ENCODE measurements around the gene BTBD7.
A peak's percentile ranks its signal among the peaks of the same experiment; 100 is the strongest.

Gene BTBD7

GRCh38 chr14:93326196-93326595 lies 6.6 kb downstream of the BTBD7 start:
- Histone ChIP-seq H3K27me3 (ENCODE audit: insufficient read depth, low read length) (no peaks in the 10 kb centered on the region), H3K4me3 (ENCODE audit: low read length) (no peak overlapping the region), H3K4me1 (ENCODE audit: insufficient read depth, low read length) (no peaks in the 10 kb centered on the region; the same call in 1 of the 2 replicates), H3K36me3 (ENCODE audit: insufficient read depth, low read depth, low read length) (no peaks in the 10 kb centered on the region), H3K27ac (ENCODE audit: low read length) (no peak overlapping the region), H3K9ac (ENCODE audit: low read depth, low read length) (no peak overlapping the region), H3K9me3 (ENCODE audit: insufficient read depth, low read depth, low read length) (no peaks in the 10 kb centered on the region)

- Histone ChIP-seq H3K27me3 (ENCODE audit: insufficient read depth, low read length) (no peaks in the 10 kb centered on the region), H3K4me1 (ENCODE audit: insufficient read depth, low read length) (peaks cover 7% of the 10 kb centered on the region), H3K9ac (ENCODE audit: low read depth, low read length) (no peak overlapping the region), H3K4me3 (ENCODE audit: low read length) (no peak overlapping the region), H3K36me3 (ENCODE audit: insufficient read depth, low read depth, low read length) (no peaks in the 10 kb centered on the region), H3K9me3 (ENCODE audit: insufficient read depth, low read depth, low read length) (no peaks in the 10 kb centered on the region), H3K27ac (ENCODE audit: low read length) (no peak overlapping the region)
Measured at GRCh38 chr14:93323600-93324174, 9.1 kb downstream of the BTBD7 start.

GRCh38 chr14:93322929-93323599 lies 9.8 kb downstream of the BTBD7 start:
- Histone ChIP-seq H3K4me1 (ENCODE audit: insufficient read depth, low read length) (peaks cover 12% of the 10 kb centered on the region), H3K9me3 (ENCODE audit: insufficient read depth, low read depth, low read length) (no peaks in the 10 kb centered on the region), H3K9ac (ENCODE audit: low read depth, low read length) (no peak overlapping the region), H3K27me3 (ENCODE audit: insufficient read depth, low read length) (no peaks in the 10 kb centered on the region), H3K27ac (ENCODE audit: low read length) (no peak overlapping the region), H3K4me3 (ENCODE audit: low read length) (no peak overlapping the region), H3K36me3 (ENCODE audit: insufficient read depth, low read depth, low read length) (no peaks in the 10 kb centered on the region)

GRCh38 chr14:93320489-93320888 lies 12.3 kb downstream of the BTBD7 start:
- Histone ChIP-seq H3K36me3 (ENCODE audit: insufficient read depth, low read depth, low read length) (no peaks in the 10 kb centered on the region), H3K4me3 (ENCODE audit: low read length) (no peak overlapping the region), H3K27ac (ENCODE audit: low read length) (no peak overlapping the region), H3K4me1 (ENCODE audit: insufficient read depth, low read length) (peaks cover 14% of the 10 kb centered on the region), H3K9ac (ENCODE audit: low read depth, low read length) (no peak overlapping the region), H3K9me3 (ENCODE audit: insufficient read depth, low read depth, low read length) (no peaks in the 10 kb centered on the region), H3K27me3 (ENCODE audit: insufficient read depth, low read length) (no peaks in the 10 kb centered on the region)

- H3K36me3 ChIP-seq (ENCODE audit: insufficient read depth, low read depth, low read length) = no peaks in the 10 kb centered on the region
- no peak overlapping the region for H3K27ac ChIP-seq (ENCODE audit: low read length)
- no peak overlapping the region for H3K9ac ChIP-seq (ENCODE audit: low read depth, low read length)
- H3K4me1 ChIP-seq (ENCODE audit: insufficient read depth, low read length) = peaks cover 14% of the 10 kb centered on the region
- no peaks in the 10 kb centered on the region for H3K9me3 ChIP-seq (ENCODE audit: insufficient read depth, low read depth, low read length)
- H3K27me3 ChIP-seq (ENCODE audit: insufficient read depth, low read length) = no peaks in the 10 kb centered on the region
- no peak overlapping the region for H3K4me3 ChIP-seq (ENCODE audit: low read length)
Measured at GRCh38 chr14:93319958-93320357, 12.9 kb downstream of the BTBD7 start.

- peaks cover 14% of the 10 kb centered on the region for H3K4me1 ChIP-seq (ENCODE audit: insufficient read depth, low read length)
- H3K9me3 ChIP-seq (ENCODE audit: insufficient read depth, low read depth, low read length) = no peaks in the 10 kb centered on the region
- no peak overlapping the region for H3K27ac ChIP-seq (ENCODE audit: low read length)
- H3K27me3 ChIP-seq (ENCODE audit: insufficient read depth, low read length) = no peaks in the 10 kb centered on the region
- no peaks in the 10 kb centered on the region for H3K36me3 ChIP-seq (ENCODE audit: insufficient read depth, low read depth, low read length)
- no peak overlapping the region for H3K9ac ChIP-seq (ENCODE audit: low read depth, low read length)
- no peak overlapping the region for H3K4me3 ChIP-seq (ENCODE audit: low read length)
Measured at GRCh38 chr14:93319494-93319893, 13.3 kb downstream of the BTBD7 start.

- Histone ChIP-seq H3K27me3 (ENCODE audit: insufficient read depth, low read length) (no peaks in the 10 kb centered on the region), H3K4me3 (ENCODE audit: low read length) (no peak overlapping the region), H3K27ac (ENCODE audit: low read length) (no peak overlapping the region), H3K36me3 (ENCODE audit: insufficient read depth, low read depth, low read length) (no peaks in the 10 kb centered on the region), H3K9me3 (ENCODE audit: insufficient read depth, low read depth, low read length) (no peaks in the 10 kb centered on the region), H3K4me1 (ENCODE audit: insufficient read depth, low read length) (peaks cover 14% of the 10 kb centered on the region), H3K9ac (ENCODE audit: low read depth, low read length) (peak overlapping the region; percentile 4; the same call in 1 of the 2 replicates)
Measured at GRCh38 chr14:93318927-93319326, 13.9 kb downstream of the BTBD7 start.

GRCh38 chr14:93317875-93318807 lies 14.7 kb downstream of the BTBD7 start:
- peak overlapping the region; percentile 4; the same call in 1 of the 2 replicates for H3K9ac ChIP-seq (ENCODE audit: low read depth, low read length)
- no peak overlapping the region for H3K4me3 ChIP-seq (ENCODE audit: low read length)
- no peak overlapping the region for H3K27ac ChIP-seq (ENCODE audit: low read length)

GRCh38 chr14:93317210-93317874 lies 15.5 kb downstream of the BTBD7 start:
- no peak overlapping the region for H3K4me3 ChIP-seq (ENCODE audit: low read length)

More at GRCh38 chr14:93317875-93318807, 14.7 kb downstream of the BTBD7 start:
- no peaks in the 10 kb centered on the region for H3K27me3 ChIP-seq (ENCODE audit: insufficient read depth, low read length)
- no peaks in the 10 kb centered on the region for H3K9me3 ChIP-seq (ENCODE audit: insufficient read depth, low read depth, low read length)
- H3K4me1 ChIP-seq (ENCODE audit: insufficient read depth, low read length) = peaks cover 14% of the 10 kb centered on the region
- H3K36me3 ChIP-seq (ENCODE audit: insufficient read depth, low read depth, low read length) = no peaks in the 10 kb centered on the region

GRCh38 chr14:93316716-93317115 lies 16.1 kb downstream of the BTBD7 start:
- no peaks in the 10 kb centered on the region for H3K36me3 ChIP-seq (ENCODE audit: insufficient read depth, low read depth, low read length)
- no peak overlapping the region for H3K4me3 ChIP-seq (ENCODE audit: low read length)
- H3K27ac ChIP-seq (ENCODE audit: low read length) = no peak overlapping the region
- no peaks in the 10 kb centered on the region for H3K27me3 ChIP-seq (ENCODE audit: insufficient read depth, low read length)
- H3K9me3 ChIP-seq (ENCODE audit: insufficient read depth, low read depth, low read length) = no peaks in the 10 kb centered on the region
- H3K9ac ChIP-seq (ENCODE audit: low read depth, low read length) = no peak overlapping the region
- peaks cover 14% of the 10 kb centered on the region for H3K4me1 ChIP-seq (ENCODE audit: insufficient read depth, low read length)

More at GRCh38 chr14:93317210-93317874, 15.5 kb downstream of the BTBD7 start:
- Histone ChIP-seq H3K36me3 (ENCODE audit: insufficient read depth, low read depth, low read length) (no peaks in the 10 kb centered on the region), H3K27me3 (ENCODE audit: insufficient read depth, low read length) (no peaks in the 10 kb centered on the region), H3K4me1 (ENCODE audit: insufficient read depth, low read length) (peaks cover 14% of the 10 kb centered on the region), H3K27ac (ENCODE audit: low read length) (no peak overlapping the region), H3K9ac (ENCODE audit: low read depth, low read length) (no peak overlapping the region), H3K9me3 (ENCODE audit: insufficient read depth, low read depth, low read length) (no peaks in the 10 kb centered on the region)

GRCh38 chr14:93315575-93315974 lies 17.3 kb downstream of the BTBD7 start:
- H3K9me3 ChIP-seq (ENCODE audit: insufficient read depth, low read depth, low read length) = no peaks in the 10 kb centered on the region
- no peak overlapping the region for H3K4me3 ChIP-seq (ENCODE audit: low read length)
- H3K27me3 ChIP-seq (ENCODE audit: insufficient read depth, low read length) = no peaks in the 10 kb centered on the region
- no peaks in the 10 kb centered on the region for H3K36me3 ChIP-seq (ENCODE audit: insufficient read depth, low read depth, low read length)
- no peak overlapping the region for H3K9ac ChIP-seq (ENCODE audit: low read depth, low read length)
- H3K27ac ChIP-seq (ENCODE audit: low read length) = no peak overlapping the region
- H3K4me1 ChIP-seq (ENCODE audit: insufficient read depth, low read length) = peaks cover 14% of the 10 kb centered on the region

Data from iPS-20b (cell line).